ENCODE results near the gene FRAT2.
"Not testable (repeated sequence)": the region's sequence is repeated elsewhere in the genome, so short reads cannot be mapped to it uniquely, and the experiment has no call there.

Gene FRAT2

GRCh38 chr10:97290576-97291356, 43.8 kb downstream of the FRAT2 start:
- not testable (repeated sequence) for DNase-seq

DNA sequence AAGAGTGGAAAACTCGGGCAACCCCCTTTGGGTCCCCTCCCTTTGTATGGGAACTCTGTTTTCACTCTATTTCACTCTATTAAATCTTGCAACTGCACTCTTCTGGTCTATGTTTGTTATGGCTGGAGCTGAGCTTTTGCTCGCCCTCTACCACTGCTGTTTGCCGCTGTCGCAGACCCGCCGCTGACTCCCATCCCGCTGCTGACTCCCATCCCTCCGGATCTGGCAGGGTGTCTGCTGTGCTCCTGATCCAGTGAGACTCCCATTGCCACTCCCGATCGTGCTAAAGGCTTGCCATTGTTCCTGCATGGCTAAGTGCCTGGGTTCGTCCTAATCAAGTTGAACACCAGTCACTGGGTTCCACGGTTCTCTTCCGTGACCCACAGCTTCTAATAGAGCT, 44.5 kb downstream of the FRAT2 start:
- DNase-seq, result not testable (repeated sequence)
